Ectodermal cell (in vitro differentiated cells): ENCODE results near the gene MBD3L5.
A peak's percentile ranks its signal among the peaks of the same experiment; 100 is the strongest.
"Not testable (repeated sequence)": the region's sequence is repeated elsewhere in the genome, so short reads cannot be mapped to it uniquely, and the experiment has no call there.

Source experiments
- H3K27ac ChIP-seq: 2 replicates; pipeline ENCODE4 v1.7.0; 2013; ENCODE audit warnings: mild to moderate bottlenecking, low read depth, low read length; ENCODE audit not compliant: insufficient read depth, poor library complexity, severe bottlenecking
- H3K27me3 ChIP-seq: 2 replicates; pipeline ENCODE4 v1.7.0; 2013; ENCODE audit warnings: mild to moderate bottlenecking, low read length; ENCODE audit not compliant: insufficient read depth, control insufficient read depth, poor library complexity, severe bottlenecking
- H3K36me3 ChIP-seq: one replicate; pipeline ENCODE4 v1.7.0; 2013; ENCODE audit warnings: low read length; ENCODE audit not compliant: control insufficient read depth, insufficient read depth
- H3K4me1 ChIP-seq: one replicate; pipeline ENCODE4 v1.7.0; 2013; ENCODE audit warnings: low read length; ENCODE audit not compliant: control insufficient read depth, insufficient read depth
- H3K4me3 ChIP-seq: 2 replicates; pipeline ENCODE4 v1.7.0; 2013; ENCODE audit warnings: low read depth, low read length, control low read depth; ENCODE audit not compliant: insufficient read depth
- H3K9me3 ChIP-seq: 2 replicates; pipeline ENCODE4 v1.7.0; 2013; ENCODE audit warnings: mild to moderate bottlenecking, low read length, moderate library complexity; ENCODE audit not compliant: control insufficient read depth
- WGBS, 2 experiments: methylation state at CpG; one replicate each; pipeline ENCODE4 v1.1.7; 2013; ENCODE audit warnings: missing lambda C conversion rate in 2 of 2; 5-methylcytosine and 5-hydroxymethylcytosine counted together

The MBD3L5 gene

GRCh38 chr19:7067122-7067521 is 36.7 kb downstream of the MBD3L5 start:
- not testable (repeated sequence) for H3K36me3 ChIP-seq, H3K9me3 ChIP-seq, H3K4me3 ChIP-seq, H3K27ac ChIP-seq, H3K4me1 ChIP-seq, H3K27me3 ChIP-seq
- WGBS, 2 experiments, result 50 to 55% methylated on average over 13 of the region's 13 CpGs

- Histone ChIP-seq H3K4me1 (no peaks in the 10 kb centered on the region), H3K36me3 (no peaks in the 10 kb centered on the region), H3K27ac (no peak overlapping the region), H3K27me3 (no peaks in the 10 kb centered on the region), H3K4me3 (no peak overlapping the region), H3K9me3 (no peaks in the 10 kb centered on the region)
- 85 to 89% methylated on average over 1 of the region's 2 CpGs for WGBS, 2 experiments
Observed at GRCh38 chr19:7067716-7068115, 37.3 kb downstream of the MBD3L5 start.

- 83 to 89% methylated on average over 5 to 6 of the region's 6 CpGs for WGBS, 2 experiments
- Histone ChIP-seq H3K36me3 (peaks cover 4% of the 10 kb centered on the region), H3K27ac (no peak overlapping the region), H3K4me3 (peak overlapping the region; percentile 99), H3K27me3 (no peaks in the 10 kb centered on the region), H3K4me1 (no peaks in the 10 kb centered on the region), H3K9me3 (no peaks in the 10 kb centered on the region)
Observed at GRCh38 chr19:7068599-7068998, 38.2 kb downstream of the MBD3L5 start.

- Histone ChIP-seq H3K27ac (peak within 1 kb of the TSS; percentile 55), H3K27me3 (no peaks in the 10 kb centered on the region), H3K4me1 (no peaks in the 10 kb centered on the region), H3K36me3 (peaks cover 7% of the 10 kb centered on the region), H3K9me3 (no peaks in the 10 kb centered on the region), H3K4me3 (peak within 1 kb of the TSS; percentile 99)
- WGBS, 2 experiments, result 1 to 2% methylated on average over 56 of the region's 56 CpGs
Observed at GRCh38 chr19:7069042-7069903, 38.9 kb downstream of the MBD3L5 start, which contains the start of gene ZNF557. TSS of gene ZNF557 (plus strand) at chr19:7069703. CDS start at chr19:7075075, 5,372 bp downstream.

GRCh38 chr19:7069904-7070226 is 39.5 kb downstream of the MBD3L5 start:
- Histone ChIP-seq H3K27ac (no peak overlapping the region), H3K9me3 (no peaks in the 10 kb centered on the region), H3K27me3 (no peaks in the 10 kb centered on the region), H3K36me3 (peaks cover 13% of the 10 kb centered on the region), H3K4me3 (peak overlapping the region; percentile 99), H3K4me1 (no peaks in the 10 kb centered on the region)
- WGBS, 2 experiments, result 2 to 3% methylated on average over 12 of the region's 12 CpGs

GRCh38 chr19:7072541-7072940 is 42.2 kb downstream of the MBD3L5 start:
- WGBS, 2 experiments, result 93 to 95% methylated on average over 6 of the region's 6 CpGs
- Histone ChIP-seq H3K4me3 (no peak overlapping the region), H3K27ac (no peak overlapping the region), H3K36me3 (peaks cover 40% of the 10 kb centered on the region), H3K4me1 (no peaks in the 10 kb centered on the region), H3K9me3 (peaks cover under 1% of the 10 kb centered on the region), H3K27me3 (no peaks in the 10 kb centered on the region)

- Histone ChIP-seq H3K4me1 (no peaks in the 10 kb centered on the region), H3K27me3 (no peaks in the 10 kb centered on the region), H3K36me3 (peaks cover 62% of the 10 kb centered on the region), H3K27ac (no peak overlapping the region), H3K9me3 (peaks cover 8% of the 10 kb centered on the region), H3K4me3 (no peak overlapping the region)
- 97% methylated on average over 29 of the region's 29 CpGs for WGBS, 2 experiments
Observed at GRCh38 chr19:7074705-7075282, 44.4 kb downstream of the MBD3L5 start.

GRCh38 chr19:7076151-7076550 is 45.8 kb downstream of the MBD3L5 start:
- Histone ChIP-seq H3K27ac (no peak overlapping the region), H3K27me3 (no peaks in the 10 kb centered on the region), H3K4me3 (no peak overlapping the region), H3K9me3 (peaks cover 8% of the 10 kb centered on the region), H3K4me1 (no peaks in the 10 kb centered on the region), H3K36me3 (peaks cover 75% of the 10 kb centered on the region)
- 94 to 98% methylated on average over 6 of the region's 6 CpGs for WGBS, 2 experiments

- H3K9me3 ChIP-seq, result peaks cover 19% of the 10 kb centered on the region
- H3K4me3 ChIP-seq, result no peak overlapping the region
- H3K27ac ChIP-seq, result no peak overlapping the region
- 92 to 98% methylated on average over 1 to 2 of the region's 2 CpGs for WGBS, 2 experiments
- H3K27me3 ChIP-seq, result no peaks in the 10 kb centered on the region
- no peaks in the 10 kb centered on the region for H3K4me1 ChIP-seq
- H3K36me3 ChIP-seq, result peaks cover 94% of the 10 kb centered on the region
Observed at GRCh38 chr19:7078008-7078407, 47.6 kb downstream of the MBD3L5 start.
